ENCODE data around the gene ERI2.
"Not testable (repeated sequence)": the region's sequence is repeated elsewhere in the genome, so short reads cannot be mapped to it uniquely, and the experiment has no call there.

Gene ERI2

DNA sequence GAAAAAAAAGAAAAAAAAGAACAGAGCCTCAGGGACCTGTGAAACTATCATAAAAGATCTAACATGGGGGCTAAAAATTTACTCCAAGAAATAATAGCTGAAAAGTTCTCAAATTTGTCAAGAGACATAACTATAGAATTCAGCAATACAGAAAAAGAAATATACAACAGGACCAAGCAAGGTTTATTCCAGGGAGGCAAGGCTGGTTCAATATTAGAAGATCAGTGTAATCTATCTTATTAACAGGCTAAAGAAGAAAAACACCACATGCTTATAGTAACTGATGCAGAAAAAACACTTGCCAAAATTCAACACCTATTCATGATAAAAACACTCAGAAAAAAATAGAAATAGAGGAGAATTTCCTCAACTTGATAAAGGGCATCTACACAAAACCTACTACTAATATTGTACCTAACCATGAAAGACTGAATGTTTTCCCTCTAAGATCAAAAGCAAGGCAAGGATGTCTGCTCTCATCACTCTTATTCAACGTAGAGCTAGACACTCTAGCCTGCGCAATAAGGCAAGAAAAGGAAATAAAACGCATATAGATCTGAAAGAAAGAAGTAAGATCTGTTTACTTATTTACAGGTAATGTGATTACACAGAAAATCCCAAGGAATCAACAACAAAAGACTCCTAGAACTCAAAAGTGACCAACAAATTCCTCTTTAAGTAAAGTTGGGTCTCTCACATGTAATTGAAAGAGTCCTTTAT is 43.7 kb downstream of the ERI2 start:
- no peak for DNase-seq

- DNase-seq = no peak
Observed at GRCh38 chr16:20761175-20761574, 45.1 kb downstream of the ERI2 start.

DNA sequence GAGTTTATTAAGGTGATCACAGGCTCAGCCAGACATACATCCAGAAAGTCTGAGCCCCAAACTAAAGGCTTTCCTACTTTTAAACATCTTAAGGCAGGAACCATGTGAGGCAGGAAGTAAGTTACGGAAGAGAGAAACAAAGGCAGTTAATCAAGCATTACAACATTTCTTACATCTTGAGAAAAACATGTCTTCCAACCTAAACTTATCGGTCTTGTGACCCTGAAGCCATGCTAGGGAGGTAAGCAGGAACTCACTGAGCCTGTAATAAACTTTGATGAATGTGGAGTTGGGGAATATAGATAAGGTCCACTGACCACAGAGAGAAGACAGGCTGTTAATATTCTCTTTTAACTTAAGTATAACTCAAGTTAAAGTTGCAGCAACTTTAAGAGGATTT is 45.9 kb downstream of the ERI2 start:
- DNase-seq = no peak

GRCh38 chr16:20755799-20756198 is 50.5 kb downstream of the ERI2 start:
- DNase-seq = not testable (repeated sequence)

- DNase-seq = no peak
Observed at GRCh38 chr16:20755238-20755637, 51.0 kb downstream of the ERI2 start.

GRCh38 chr16:20753727-20754126 is 52.5 kb downstream of the ERI2 start:
- no peak for DNase-seq

GRCh38 chr16:20750558-20750957 is 55.7 kb downstream of the ERI2 start:
- no peak for DNase-seq

DNA sequence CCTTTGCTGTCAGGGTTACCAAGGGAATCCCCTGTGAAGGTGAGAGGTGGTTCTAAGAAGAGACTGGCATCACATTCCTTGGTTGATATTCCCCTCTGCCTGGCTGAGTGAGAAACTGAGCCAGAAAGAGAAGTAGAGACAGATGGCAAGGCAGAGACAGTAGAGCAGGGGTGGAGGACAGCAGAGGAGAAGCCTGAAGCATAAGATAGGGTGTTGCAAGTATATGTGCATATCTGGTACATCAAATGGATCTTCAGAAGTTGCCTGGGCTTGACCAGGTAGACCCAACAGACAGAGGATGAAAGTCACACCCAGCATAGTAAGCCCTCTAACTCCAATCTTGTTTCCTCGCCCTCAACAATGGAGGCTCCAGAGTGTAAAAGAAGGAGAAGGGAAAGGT is 56.8 kb downstream of the ERI2 start:
- DNase-seq = no peak

GRCh38 chr16:20747030-20747816 is 59.0 kb downstream of the ERI2 start:
- no peak for DNase-seq

DNA sequence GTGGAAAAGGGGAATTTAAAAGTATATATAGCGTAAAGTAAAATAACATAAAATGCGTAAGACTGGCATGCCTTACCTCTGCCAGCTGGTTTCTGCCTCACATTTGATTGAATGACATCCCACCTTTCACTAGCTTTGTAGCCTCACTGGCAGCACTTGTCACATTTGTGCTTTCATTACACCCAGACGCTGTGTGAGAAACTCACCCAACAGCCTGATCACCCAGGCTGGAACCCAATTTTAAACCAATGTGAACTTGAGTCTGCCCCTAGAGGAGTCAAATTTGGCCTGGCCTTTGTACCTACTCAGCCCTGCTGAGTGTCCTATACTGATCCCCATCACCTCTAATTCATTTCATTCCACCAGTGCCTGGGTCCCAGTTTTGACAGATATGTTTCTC is 59.8 kb downstream of the ERI2 start:
- no peak for DNase-seq
